ENCODE data around the gene LCN9. TPM values are rescaled to one million over a fixed set of nuclear protein-coding genes. Genes with fewer than 3 reads are reported as not detected.
"Not testable (repeated sequence)": the region's sequence is repeated elsewhere in the genome, so short reads cannot be mapped to it uniquely, and the experiment has no call there.

Gene LCN9
- total RNA-seq, 1 experiment from 2014 or later = not detected

- no peak for DNase-seq (ENCODE audit: low read depth)
Measured at GRCh38 chr9:135670721-135671590, 7.8 kb downstream of the LCN9 start.

- DNase-seq (ENCODE audit: low read depth) = no peak
Measured at GRCh38 chr9:135671591-135672041, 8.5 kb downstream of the LCN9 start.

GRCh38 chr9:135672786-135673185, 9.7 kb downstream of the LCN9 start:
- not testable (repeated sequence) for DNase-seq (ENCODE audit: low read depth)

GRCh38 chr9:135673941-135674340, 10.8 kb downstream of the LCN9 start:
- DNase-seq (ENCODE audit: low read depth) = no peak

- no peak for DNase-seq (ENCODE audit: low read depth)
Measured at GRCh38 chr9:135674977-135675376, 11.9 kb downstream of the LCN9 start.

GRCh38 chr9:135676891-135677290, 13.8 kb downstream of the LCN9 start:
- DNase-seq (ENCODE audit: low read depth) = no peak

GRCh38 chr9:135677641-135678168, 14.6 kb downstream of the LCN9 start:
- DNase-seq (ENCODE audit: low read depth) = no peak

- DNase-seq (ENCODE audit: low read depth) = no peak
Measured at GRCh38 chr9:135678236-135679017, 15.3 kb downstream of the LCN9 start.

GRCh38 chr9:135680056-135680455, 16.9 kb downstream of the LCN9 start:
- peak; percentile 18 for DNase-seq (ENCODE audit: low read depth)

- DNase-seq (ENCODE audit: low read depth) = no peak
Measured at GRCh38 chr9:135681161-135681560, 18.1 kb downstream of the LCN9 start.

GRCh38 chr9:135683401-135684034, 20.4 kb downstream of the LCN9 start:
- DNase-seq (ENCODE audit: low read depth) = no peak

- no peak for DNase-seq (ENCODE audit: low read depth)
Measured at GRCh38 chr9:135684691-135685090, 21.6 kb downstream of the LCN9 start.

GRCh38 chr9:135687216-135687615, 24.1 kb downstream of the LCN9 start:
- no peak for DNase-seq (ENCODE audit: low read depth)

GRCh38 chr9:135689011-135689410, 25.9 kb downstream of the LCN9 start:
- DNase-seq (ENCODE audit: low read depth) = no peak

GRCh38 chr9:135690836-135691570, 27.9 kb downstream of the LCN9 start:
- DNase-seq (ENCODE audit: low read depth) = no peak

- no peak for DNase-seq (ENCODE audit: low read depth)
Measured at GRCh38 chr9:135692410-135692809, 29.3 kb downstream of the LCN9 start.

GRCh38 chr9:135693265-135693664, 30.2 kb downstream of the LCN9 start:
- DNase-seq (ENCODE audit: low read depth) = no peak

- no peak for DNase-seq (ENCODE audit: low read depth)
Measured at GRCh38 chr9:135693771-135694170, 30.7 kb downstream of the LCN9 start.

GRCh38 chr9:135694414-135694813, 31.3 kb downstream of the LCN9 start:
- DNase-seq (ENCODE audit: low read depth) = no peak

- no peak for DNase-seq (ENCODE audit: low read depth)
Measured at GRCh38 chr9:135695036-135695435, 31.9 kb downstream of the LCN9 start.

GRCh38 chr9:135695642-135696041, 32.5 kb downstream of the LCN9 start:
- DNase-seq (ENCODE audit: low read depth) = no peak
